Liver (tissue), 9 donors: ENCODE results near the gene DTNB. TPM values are rescaled to one million over a fixed set of nuclear protein-coding genes. Genes with fewer than 3 reads are reported as not detected.

Experiments used
- DNase-seq: peaks from one replicate; pipeline ENCODE4 v3.0.0-alpha.2; 2017; ENCODE audit warnings: low spot score
- H3K27ac ChIP-seq, 2 donors: one replicate each; pipeline ENCODE4 v1.7.0; 2013; ENCODE audit warnings: inconsistent platforms in 2 of 2, low read length in 2 of 2, control low read depth in 1 of 2, low read depth in 1 of 2, mild to moderate bottlenecking in 1 of 2
- H3K27me3 ChIP-seq, 4 donors: one replicate each; pipeline versions ENCODE4 v1.6.1 to v1.7.0; 2013; ENCODE audit warnings: low read length in 3 of 4, inconsistent platforms in 1 of 4, mild to moderate bottlenecking in 1 of 4, moderate library complexity in 1 of 4; ENCODE audit not compliant: control insufficient read depth in 4 of 4, insufficient read depth in 4 of 4
- H3K36me3 ChIP-seq, 4 donors: one replicate each; pipeline versions ENCODE4 v1.6.1 to v1.7.0; 2013; ENCODE audit warnings: low read length in 3 of 4, mild to moderate bottlenecking in 3 of 4, low read depth in 1 of 4, moderate library complexity in 1 of 4; ENCODE audit not compliant: control insufficient read depth in 4 of 4, insufficient read depth in 3 of 4
- H3K4me1 ChIP-seq, 4 donors: one replicate each; pipeline versions ENCODE4 v1.6.1 to v1.7.0; 2013; ENCODE audit warnings: low read length in 3 of 4, mild to moderate bottlenecking in 3 of 4, moderate library complexity in 1 of 4; ENCODE audit not compliant: control insufficient read depth in 4 of 4, insufficient read depth in 4 of 4
- H3K4me3 ChIP-seq, 3 donors: one replicate each; pipeline versions ENCODE4 v1.6.1 to v1.7.0; 2013; ENCODE audit warnings: low read length in 3 of 3, control low read depth in 1 of 3, low read depth in 1 of 3, mild to moderate bottlenecking in 1 of 3
- H3K9ac ChIP-seq, 2 donors: one replicate each; pipeline ENCODE4 v1.7.0; 2013; ENCODE audit warnings: low read length in 2 of 2, mild to moderate bottlenecking in 2 of 2, moderate library complexity in 2 of 2, control low read depth in 1 of 2, low read depth in 1 of 2
- H3K9me3 ChIP-seq, 4 donors: one replicate each; pipeline versions ENCODE4 v1.6.1 to v1.7.0; 2013; ENCODE audit warnings: low read length in 3 of 4; ENCODE audit not compliant: control insufficient read depth in 4 of 4
- EGR1 ChIP-seq, 2 donors: IDR thresholded peaks; 2 replicates each; pipeline ENCODE4 v1.6.1; 2016 to 2018; ENCODE audit warnings: antibody characterized with exemption in 2 of 2, low read depth in 2 of 2
- FOXA1 ChIP-seq: IDR thresholded peaks from 2 replicates; pipeline ENCODE4 v1.6.1; 2016; ENCODE audit warnings: antibody characterized with exemption
- FOXA2 ChIP-seq: IDR thresholded peaks from 2 replicates; pipeline ENCODE4 v1.6.1; 2016; ENCODE audit warnings: antibody characterized with exemption
- GABPA ChIP-seq, 2 donors: IDR thresholded peaks in 1 of 2; conservative IDR thresholded peaks in 1 of 2; 2 replicates each; pipeline ENCODE4 v1.6.1; 2016; ENCODE audit warnings: antibody characterized with exemption in 2 of 2, mild to moderate bottlenecking in 1 of 2, moderate library complexity in 1 of 2
- HNF4A ChIP-seq, 2 donors: conservative IDR thresholded peaks; 2 replicates each; pipeline ENCODE4 v1.6.1; 2016; ENCODE audit warnings: antibody characterized with exemption in 2 of 2, mild to moderate bottlenecking in 2 of 2
- HNF4G ChIP-seq: IDR thresholded peaks from 2 replicates; pipeline ENCODE4 v1.6.1; 2016; ENCODE audit warnings: antibody characterized with exemption
- JUND ChIP-seq, 2 donors: IDR thresholded peaks; 2 replicates each; pipeline ENCODE4 v1.6.1; 2016; ENCODE audit warnings: antibody characterized with exemption in 2 of 2
- NR2F2 ChIP-seq: IDR thresholded peaks from 2 replicates; pipeline ENCODE4 v1.6.1; 2016; ENCODE audit warnings: antibody characterized with exemption
- RAD21 ChIP-seq, 2 donors: IDR thresholded peaks; 2 replicates each; pipeline ENCODE4 v1.6.1; 2016; ENCODE audit warnings: antibody characterized with exemption in 2 of 2, mild to moderate bottlenecking in 2 of 2
- RXRA ChIP-seq, 2 donors: IDR thresholded peaks; 2 replicates each; pipeline ENCODE4 v1.6.1; 2017 to 2018; ENCODE audit warnings: antibody characterized with exemption in 2 of 2, mild to moderate bottlenecking in 1 of 2
- SP1 ChIP-seq: IDR thresholded peaks from 2 replicates; pipeline ENCODE4 v1.6.1; 2018; ENCODE audit warnings: antibody characterized with exemption, mild to moderate bottlenecking
- TAF1 ChIP-seq: conservative IDR thresholded peaks from 2 replicates; pipeline ENCODE4 v1.6.1; 2016; ENCODE audit warnings: antibody characterized with exemption, mild to moderate bottlenecking
- YY1 ChIP-seq: IDR thresholded peaks from 2 replicates; pipeline ENCODE4 v1.6.1; 2016; ENCODE audit warnings: antibody characterized with exemption, mild to moderate bottlenecking
- WGBS: extraction: QIAGEN DNeasy Blood & Tissue Kit; methylation state at CpG from one replicate; pipeline ENCODE4 v1.1.7; 2013; 5-methylcytosine and 5-hydroxymethylcytosine counted together
- polyA plus RNA-seq, 2 donors: library from polyadenylated mRNA; stranded (reverse) in 1 of 2; unstranded in 1 of 2; fragments of 200-250 nt in 1 of 2; fragments of >200 nt in 1 of 2; fragmentation: Nextera tagmentation in 1 of 2; extraction: Ambion mirVana in 1 of 2; gene quantifications; one replicate each; pipeline versions ENCODE4 v1.2.1 to v1.2.3, GENCODE V29; 2013 to 2015
- total RNA-seq, 2 donors: library from RNA; depleted of rRNA; stranded (reverse); fragments of >200 nt; gene quantifications; one replicate each; pipeline ENCODE4 v1.2.3, GENCODE V29; 2014
- TF ChIP-seq, protein P1 (sequence below): IDR thresholded peaks from 2 replicates; pipeline ENCODE4 v1.6.1; 2016; ENCODE audit warnings: antibody characterized with exemption, mild to moderate bottlenecking
- TF ChIP-seq, protein P2 (sequence below): fragments of 150-350 bp; IDR thresholded peaks from 2 replicates; pipeline ENCODE4 v1.5.1; 2017; ENCODE audit warnings: improper control_type of control experiment, low read depth, low read length; ENCODE audit not compliant: missing input control
- TF ChIP-seq, protein P3 (sequence below): IDR thresholded peaks from 2 replicates; pipeline ENCODE4 v1.6.1; 2016; ENCODE audit warnings: antibody characterized with exemption
- TF ChIP-seq, protein P4 (sequence below): IDR thresholded peaks from 2 replicates; pipeline ENCODE4 v1.6.1; 2016; ENCODE audit warnings: antibody characterized with exemption
- TF ChIP-seq, protein P5 (sequence below): IDR thresholded peaks from 2 replicates; pipeline ENCODE4 v1.6.1; 2016; ENCODE audit warnings: antibody characterized with exemption
- donor health status: healthy.
- donor health status: healthy.
- donor health status: healthy.
- donor health status: healthy.
- donor health status: healthy.

Gene DTNB
- total and polyA plus RNA-seq, 4 donors = 3.3 to 10.5 (median 6.4) TPM

DNA sequence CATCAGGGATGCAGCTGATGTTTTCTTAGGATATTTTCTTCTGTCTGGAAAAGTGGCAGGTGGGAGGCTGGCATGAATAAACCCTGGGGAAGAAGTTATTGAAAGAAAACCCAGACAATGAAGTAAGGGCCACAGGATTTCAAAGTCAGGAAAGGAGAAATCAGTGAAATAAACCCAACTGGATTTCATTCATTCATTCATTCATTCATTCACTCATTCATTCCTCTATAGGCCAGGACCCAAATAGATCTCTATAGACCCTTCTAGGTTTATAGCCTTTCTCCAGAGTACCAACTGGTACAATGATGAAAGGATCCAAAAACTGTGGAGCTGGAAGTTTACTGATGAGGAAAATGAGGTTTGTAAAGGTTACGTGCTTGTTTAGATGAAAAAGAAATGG, 264.3 kb downstream of the DTNB start:
- Histone ChIP-seq H3K4me1 (peaks cover 0 to 2% (median 0%) of the 10 kb centered on the region in 4 donors), H3K4me3 (no peak overlapping the region), H3K27ac (no peak overlapping the region), H3K27me3 (no peaks in the 10 kb centered on the region), H3K36me3 (peaks cover 0 to 2% (median 0%) of the 10 kb centered on the region in 4 donors), H3K9ac (no peak overlapping the region), H3K9me3 (no peaks in the 10 kb centered on the region)
- TF ChIP-seq, protein P1, sequence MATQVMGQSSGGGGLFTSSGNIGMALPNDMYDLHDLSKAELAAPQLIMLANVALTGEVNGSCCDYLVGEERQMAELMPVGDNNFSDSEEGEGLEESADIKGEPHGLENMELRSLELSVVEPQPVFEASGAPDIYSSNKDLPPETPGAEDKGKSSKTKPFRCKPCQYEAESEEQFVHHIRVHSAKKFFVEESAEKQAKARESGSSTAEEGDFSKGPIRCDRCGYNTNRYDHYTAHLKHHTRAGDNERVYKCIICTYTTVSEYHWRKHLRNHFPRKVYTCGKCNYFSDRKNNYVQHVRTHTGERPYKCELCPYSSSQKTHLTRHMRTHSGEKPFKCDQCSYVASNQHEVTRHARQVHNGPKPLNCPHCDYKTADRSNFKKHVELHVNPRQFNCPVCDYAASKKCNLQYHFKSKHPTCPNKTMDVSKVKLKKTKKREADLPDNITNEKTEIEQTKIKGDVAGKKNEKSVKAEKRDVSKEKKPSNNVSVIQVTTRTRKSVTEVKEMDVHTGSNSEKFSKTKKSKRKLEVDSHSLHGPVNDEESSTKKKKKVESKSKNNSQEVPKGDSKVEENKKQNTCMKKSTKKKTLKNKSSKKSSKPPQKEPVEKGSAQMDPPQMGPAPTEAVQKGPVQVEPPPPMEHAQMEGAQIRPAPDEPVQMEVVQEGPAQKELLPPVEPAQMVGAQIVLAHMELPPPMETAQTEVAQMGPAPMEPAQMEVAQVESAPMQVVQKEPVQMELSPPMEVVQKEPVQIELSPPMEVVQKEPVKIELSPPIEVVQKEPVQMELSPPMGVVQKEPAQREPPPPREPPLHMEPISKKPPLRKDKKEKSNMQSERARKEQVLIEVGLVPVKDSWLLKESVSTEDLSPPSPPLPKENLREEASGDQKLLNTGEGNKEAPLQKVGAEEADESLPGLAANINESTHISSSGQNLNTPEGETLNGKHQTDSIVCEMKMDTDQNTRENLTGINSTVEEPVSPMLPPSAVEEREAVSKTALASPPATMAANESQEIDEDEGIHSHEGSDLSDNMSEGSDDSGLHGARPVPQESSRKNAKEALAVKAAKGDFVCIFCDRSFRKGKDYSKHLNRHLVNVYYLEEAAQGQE = no peak
- TF ChIP-seq FOXA2 (no peak), NR2F2 (no peak), TAF1 (no peak), RAD21 (IDR thresholded peaks at IDR 0.05) (no peak), HNF4G (no peak), YY1 (no peak), FOXA1 (no peak), JUND (IDR thresholded peaks at IDR 0.05) (no peak), SP1 (no peak), GABPA (IDR thresholded peaks at IDR 0.05 in 1 of 2, conservative IDR thresholded peaks at IDR 0.05 in 1 of 2) (no peak), EGR1 (IDR thresholded peaks at IDR 0.05; ENCODE audit: low read depth in 2 of 2) (no peak), HNF4A (conservative IDR thresholded peaks at IDR 0.05) (no peak), RXRA (IDR thresholded peaks at IDR 0.05) (no peak)
- TF ChIP-seq, protein P2, sequence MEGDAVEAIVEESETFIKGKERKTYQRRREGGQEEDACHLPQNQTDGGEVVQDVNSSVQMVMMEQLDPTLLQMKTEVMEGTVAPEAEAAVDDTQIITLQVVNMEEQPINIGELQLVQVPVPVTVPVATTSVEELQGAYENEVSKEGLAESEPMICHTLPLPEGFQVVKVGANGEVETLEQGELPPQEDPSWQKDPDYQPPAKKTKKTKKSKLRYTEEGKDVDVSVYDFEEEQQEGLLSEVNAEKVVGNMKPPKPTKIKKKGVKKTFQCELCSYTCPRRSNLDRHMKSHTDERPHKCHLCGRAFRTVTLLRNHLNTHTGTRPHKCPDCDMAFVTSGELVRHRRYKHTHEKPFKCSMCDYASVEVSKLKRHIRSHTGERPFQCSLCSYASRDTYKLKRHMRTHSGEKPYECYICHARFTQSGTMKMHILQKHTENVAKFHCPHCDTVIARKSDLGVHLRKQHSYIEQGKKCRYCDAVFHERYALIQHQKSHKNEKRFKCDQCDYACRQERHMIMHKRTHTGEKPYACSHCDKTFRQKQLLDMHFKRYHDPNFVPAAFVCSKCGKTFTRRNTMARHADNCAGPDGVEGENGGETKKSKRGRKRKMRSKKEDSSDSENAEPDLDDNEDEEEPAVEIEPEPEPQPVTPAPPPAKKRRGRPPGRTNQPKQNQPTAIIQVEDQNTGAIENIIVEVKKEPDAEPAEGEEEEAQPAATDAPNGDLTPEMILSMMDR = no peak
- TF ChIP-seq, protein P3, sequence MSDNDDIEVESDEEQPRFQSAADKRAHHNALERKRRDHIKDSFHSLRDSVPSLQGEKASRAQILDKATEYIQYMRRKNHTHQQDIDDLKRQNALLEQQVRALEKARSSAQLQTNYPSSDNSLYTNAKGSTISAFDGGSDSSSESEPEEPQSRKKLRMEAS = no peak
- TF ChIP-seq, protein P4, sequence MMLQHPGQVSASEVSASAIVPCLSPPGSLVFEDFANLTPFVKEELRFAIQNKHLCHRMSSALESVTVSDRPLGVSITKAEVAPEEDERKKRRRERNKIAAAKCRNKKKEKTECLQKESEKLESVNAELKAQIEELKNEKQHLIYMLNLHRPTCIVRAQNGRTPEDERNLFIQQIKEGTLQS = no peak
- TF ChIP-seq, protein P5, sequence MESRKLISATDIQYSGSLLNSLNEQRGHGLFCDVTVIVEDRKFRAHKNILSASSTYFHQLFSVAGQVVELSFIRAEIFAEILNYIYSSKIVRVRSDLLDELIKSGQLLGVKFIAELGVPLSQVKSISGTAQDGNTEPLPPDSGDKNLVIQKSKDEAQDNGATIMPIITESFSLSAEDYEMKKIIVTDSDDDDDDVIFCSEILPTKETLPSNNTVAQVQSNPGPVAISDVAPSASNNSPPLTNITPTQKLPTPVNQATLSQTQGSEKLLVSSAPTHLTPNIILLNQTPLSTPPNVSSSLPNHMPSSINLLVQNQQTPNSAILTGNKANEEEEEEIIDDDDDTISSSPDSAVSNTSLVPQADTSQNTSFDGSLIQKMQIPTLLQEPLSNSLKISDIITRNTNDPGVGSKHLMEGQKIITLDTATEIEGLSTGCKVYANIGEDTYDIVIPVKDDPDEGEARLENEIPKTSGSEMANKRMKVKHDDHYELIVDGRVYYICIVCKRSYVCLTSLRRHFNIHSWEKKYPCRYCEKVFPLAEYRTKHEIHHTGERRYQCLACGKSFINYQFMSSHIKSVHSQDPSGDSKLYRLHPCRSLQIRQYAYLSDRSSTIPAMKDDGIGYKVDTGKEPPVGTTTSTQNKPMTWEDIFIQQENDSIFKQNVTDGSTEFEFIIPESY = no peak
- DNase-seq = no peak
- 96% methylated on average over 1 of the region's 1 CpG for WGBS
